Measurements from ENCODE around the gene NME3. TPM values are rescaled to one million over a fixed set of nuclear protein-coding genes. Genes with fewer than 3 reads are reported as not detected.

Gene NME3
- total RNA-seq, 1 donor from 2014 or later, result 79.1 TPM

- Mint-ChIP-seq H3K4me3 (ENCODE audit: unreplicated experiment) (no peak overlapping the region), H3K27ac (ENCODE audit: unreplicated experiment) (peak overlapping the region; percentile 89), H3K36me3 (ENCODE audit: unreplicated experiment) (peaks cover 8% of the 10 kb centered on the region), H3K4me1 (ENCODE audit: low read depth, unreplicated experiment) (peaks cover 10% of the 10 kb centered on the region), H3K27me3 (ENCODE audit: unreplicated experiment) (peaks cover 14% of the 10 kb centered on the region), H3K9me3 (ENCODE audit: unreplicated experiment) (peaks cover 6% of the 10 kb centered on the region)
- TF ChIP-seq CTCF (IDR thresholded peaks at IDR 0.05; ENCODE audit: partially characterized antibody, unreplicated experiment), result no peak
- no peak for DNase-seq
These were observed 43.4 kb downstream of the NME3 start for GRCh38 chr16:1727651-1728624.

- Mint-ChIP-seq H3K4me1 (ENCODE audit: low read depth, unreplicated experiment) (peaks cover 11% of the 10 kb centered on the region), H3K4me3 (ENCODE audit: unreplicated experiment) (peak overlapping the region; percentile 60), H3K27ac (ENCODE audit: unreplicated experiment) (peak overlapping the region; percentile 89)
These were observed 44.5 kb downstream of the NME3 start for GRCh38 chr16:1726661-1727502.

GRCh38 chr16:1724491-1724890 is 46.9 kb downstream of the NME3 start:
- H3K27ac Mint-ChIP-seq (ENCODE audit: unreplicated experiment), result no peak overlapping the region
- H3K4me1 Mint-ChIP-seq (ENCODE audit: low read depth, unreplicated experiment), result peaks cover 11% of the 10 kb centered on the region
- H3K9me3 Mint-ChIP-seq (ENCODE audit: unreplicated experiment), result peaks cover 6% of the 10 kb centered on the region
- no peak for DNase-seq
- no peak for TF ChIP-seq CTCF (IDR thresholded peaks at IDR 0.05; ENCODE audit: partially characterized antibody, unreplicated experiment)
- peaks cover 12% of the 10 kb centered on the region for H3K27me3 Mint-ChIP-seq (ENCODE audit: unreplicated experiment)
- H3K36me3 Mint-ChIP-seq (ENCODE audit: unreplicated experiment), result peaks cover 8% of the 10 kb centered on the region
- no peak overlapping the region for H3K4me3 Mint-ChIP-seq (ENCODE audit: unreplicated experiment)

More at GRCh38 chr16:1726661-1727502, 44.5 kb downstream of the NME3 start:
- H3K36me3 Mint-ChIP-seq (ENCODE audit: unreplicated experiment), result peaks cover 8% of the 10 kb centered on the region
- TF ChIP-seq CTCF (IDR thresholded peaks at IDR 0.05; ENCODE audit: partially characterized antibody, unreplicated experiment), result no peak
- peaks cover 14% of the 10 kb centered on the region for H3K27me3 Mint-ChIP-seq (ENCODE audit: unreplicated experiment)
- peaks cover 6% of the 10 kb centered on the region for H3K9me3 Mint-ChIP-seq (ENCODE audit: unreplicated experiment)
- no peak for DNase-seq

GRCh38 chr16:1723450-1724147 is 47.7 kb downstream of the NME3 start:
- Mint-ChIP-seq H3K9me3 (ENCODE audit: unreplicated experiment) (peaks cover 5% of the 10 kb centered on the region), H3K27me3 (ENCODE audit: unreplicated experiment) (peaks cover 12% of the 10 kb centered on the region), H3K36me3 (ENCODE audit: unreplicated experiment) (peaks cover 8% of the 10 kb centered on the region), H3K27ac (ENCODE audit: unreplicated experiment) (peak overlapping the region; percentile 49), H3K4me1 (ENCODE audit: low read depth, unreplicated experiment) (peaks cover 11% of the 10 kb centered on the region), H3K4me3 (ENCODE audit: unreplicated experiment) (peak overlapping the region; percentile 14)
- DNase-seq, result peak; percentile 62
- TF ChIP-seq CTCF (IDR thresholded peaks at IDR 0.05; ENCODE audit: partially characterized antibody, unreplicated experiment), result peak; percentile 88
